Left lobe of liver (tissue), 2 donors: ENCODE data around the gene ATF7IP. TPM values are rescaled to one million over a fixed set of nuclear protein-coding genes. Genes with fewer than 3 reads are reported as not detected.

Source experiments
- ATAC-seq: fragments of 200-7000 bp; cut with Tn5 transposase; one replicate; pipeline ENCODE4 v1.9.1; 2020; ENCODE audit warnings: mild to moderate bottlenecking, moderate library complexity
- DNase-seq: peaks from one replicate; pipeline ENCODE4 v3.0.0-alpha.2; 2020; ENCODE audit warnings: low spot score
- total RNA-seq: library from RNA; stranded (reverse); gene quantifications from one replicate; pipeline ENCODE4 v1.2.1, GENCODE V29; 2021
- donor health status: DM: no; HTN: no; CAD: no; lungs with moderate emphysema.
- donor health status: DM: no; HTN: yes; CAD: no.

The ATF7IP gene
- total RNA-seq, 1 donor from 2014 or later, result 38.8 TPM

- no peak for DNase-seq
- ATAC-seq, result no peak
Measured at GRCh38 chr12:14479004-14479403, 113.5 kb downstream of the ATF7IP start.

DNA sequence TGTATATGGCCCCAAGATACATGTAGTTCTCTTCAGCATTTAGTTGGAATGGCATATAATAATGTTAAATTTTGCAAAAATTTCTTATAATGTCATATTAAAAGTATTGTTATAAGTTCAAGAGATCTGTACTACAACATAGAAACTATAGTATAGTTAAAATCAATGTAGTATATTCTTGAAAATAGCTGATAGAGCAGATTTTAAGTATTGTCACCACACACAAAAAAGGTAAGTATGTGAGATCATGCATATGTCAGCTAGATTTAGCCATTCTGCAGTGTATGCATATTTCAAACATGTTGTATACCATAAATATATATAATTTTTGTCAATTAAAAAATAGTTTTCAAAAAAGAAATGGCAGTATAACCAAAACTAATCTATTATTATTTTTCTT, 115.7 kb downstream of the ATF7IP start:
- DNase-seq (no peak), ATAC-seq (no peak)

GRCh38 chr12:14482361-14482760, 116.9 kb downstream of the ATF7IP start:
- no peak for DNase-seq
- ATAC-seq, result no peak

- no peak for DNase-seq
- no peak for ATAC-seq
Measured at GRCh38 chr12:14482886-14483285, 117.4 kb downstream of the ATF7IP start.

DNA sequence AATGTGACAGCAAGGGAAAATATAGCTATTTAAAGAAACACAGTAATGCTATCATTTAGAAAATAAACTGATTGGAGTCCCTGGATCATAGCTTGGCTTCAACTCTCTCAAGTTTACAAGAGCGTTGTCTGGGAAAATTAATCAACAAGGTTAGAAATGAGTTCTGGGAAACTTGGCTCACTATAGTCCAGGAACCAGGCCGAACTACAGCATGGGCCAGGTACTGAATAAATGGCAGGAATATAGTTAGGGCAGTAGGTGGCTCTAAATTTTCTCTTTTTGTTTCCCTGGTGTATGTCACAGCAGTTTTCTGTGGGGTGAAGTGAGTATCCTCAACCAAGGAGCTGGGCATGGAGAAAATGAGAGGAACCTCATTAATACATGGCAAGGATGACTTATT, 129.8 kb downstream of the ATF7IP start:
- no peak for DNase-seq
- ATAC-seq, result no peak

GRCh38 chr12:14505626-14506596, 140.4 kb downstream of the ATF7IP start:
- DNase-seq (no peak), ATAC-seq (no peak)

DNA sequence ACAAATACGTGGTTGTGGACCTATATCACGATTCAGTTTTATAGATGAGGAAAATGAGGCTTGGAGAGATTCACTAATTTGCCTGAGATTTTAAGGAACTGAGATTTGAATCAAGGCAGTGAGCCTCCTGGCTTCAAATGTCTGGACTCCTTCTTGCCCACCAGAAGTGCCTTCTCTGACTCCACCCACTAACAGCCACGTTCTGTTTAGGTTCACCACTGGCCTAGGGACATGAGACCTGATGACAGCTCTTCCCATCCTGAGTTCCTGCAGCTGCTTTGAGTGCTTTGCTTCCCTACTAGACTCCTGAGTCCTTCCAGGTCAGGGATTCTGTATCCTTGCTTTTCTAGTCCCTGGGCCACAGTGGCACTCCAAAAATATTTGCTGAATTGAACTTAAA, 145.1 kb downstream of the ATF7IP start:
- no peak for ATAC-seq
- DNase-seq, result no peak

DNA sequence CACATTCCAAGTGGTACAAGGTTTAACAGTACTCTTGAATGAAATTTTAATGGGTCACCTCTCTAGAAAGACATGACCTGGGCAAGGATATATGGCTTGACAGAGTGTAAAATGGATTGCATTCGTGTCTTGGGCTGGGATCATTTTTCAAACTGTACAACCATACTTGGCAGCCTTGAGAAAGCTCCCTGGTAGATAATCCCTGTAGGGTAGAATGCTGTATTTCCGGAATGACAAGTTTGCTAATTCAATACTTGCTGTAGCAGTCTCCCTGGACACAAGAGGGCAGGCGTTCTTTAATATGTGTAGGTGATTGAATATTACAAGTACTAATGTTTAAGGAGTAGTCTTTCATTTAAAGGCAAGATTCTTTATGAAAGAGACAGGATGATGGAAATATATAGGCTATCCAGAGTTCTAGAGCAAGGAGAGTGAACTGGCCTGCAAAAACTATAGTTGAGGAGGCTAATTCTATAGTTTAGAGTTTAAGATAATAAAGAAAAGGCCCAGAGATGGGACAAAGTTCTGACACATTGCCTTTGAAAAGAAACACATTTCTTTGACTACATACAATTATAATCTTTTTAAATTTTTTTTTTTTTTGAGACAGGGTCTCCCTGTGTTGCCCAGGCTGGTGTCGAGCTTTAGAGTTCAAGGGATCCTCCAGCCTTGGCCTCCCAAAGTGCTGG, 148.8 kb downstream of the ATF7IP start:
- no peak for DNase-seq
- peak; percentile 94 for ATAC-seq

DNA sequence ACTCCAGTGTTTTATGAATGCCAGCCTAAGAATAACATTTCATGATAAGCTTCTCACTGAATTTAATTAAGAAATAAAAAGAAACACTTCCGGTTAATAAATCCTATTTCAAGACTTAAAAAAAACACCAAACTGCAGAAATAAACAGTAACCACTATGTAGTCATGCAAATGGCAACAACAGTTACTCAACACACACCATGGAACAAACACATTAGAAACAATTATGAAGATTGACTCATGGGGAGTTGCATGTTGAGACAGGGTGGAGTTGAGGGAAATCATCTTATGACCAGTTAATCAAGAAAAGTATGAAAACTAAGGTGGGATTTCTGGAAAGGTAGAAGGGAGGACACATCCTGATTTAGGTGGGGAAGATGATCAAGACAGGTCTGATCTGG, 149.5 kb downstream of the ATF7IP start:
- DNase-seq, result no peak
- no peak for ATAC-seq

DNA sequence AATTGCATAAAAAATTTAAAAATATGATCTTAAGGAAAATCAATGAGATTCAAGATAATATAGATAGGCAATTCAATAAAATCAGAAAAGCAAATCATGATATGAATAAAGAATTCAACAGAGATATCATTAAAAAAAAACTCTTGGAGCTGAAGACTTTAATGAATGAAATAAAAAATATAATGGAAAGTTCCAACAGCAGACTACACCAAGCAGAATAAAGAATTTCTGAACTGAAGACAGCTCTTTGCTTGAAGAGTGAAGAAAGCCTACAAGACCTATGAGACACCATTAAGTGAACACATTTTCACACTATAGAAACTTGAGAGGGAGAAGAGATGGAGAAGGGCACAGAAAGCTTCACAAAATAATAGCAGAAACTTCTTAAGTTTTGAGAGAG, 156.3 kb downstream of the ATF7IP start:
- ATAC-seq, result no peak
- DNase-seq, result no peak

GRCh38 chr12:14525964-14526363, 160.5 kb downstream of the ATF7IP start:
- DNase-seq (no peak), ATAC-seq (no peak)

DNA sequence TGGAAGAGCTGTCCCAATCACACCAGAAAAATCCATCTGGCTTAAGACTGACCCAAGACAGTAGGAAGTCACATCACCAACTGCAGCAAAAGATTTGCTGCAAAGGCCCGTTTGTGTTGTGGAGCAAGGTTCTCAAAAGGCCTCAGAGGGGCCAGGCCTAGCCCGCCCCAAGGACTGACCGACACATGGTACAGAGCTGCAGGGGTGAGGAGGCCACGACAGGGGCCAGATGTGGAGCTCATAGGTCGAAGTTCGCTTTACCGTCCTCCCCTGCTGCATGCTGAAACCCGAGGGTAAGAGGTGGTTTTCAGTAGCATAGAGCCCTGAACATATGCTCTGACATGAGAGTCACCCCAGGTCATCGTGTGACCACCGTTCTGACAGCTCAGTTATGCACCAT, 166.7 kb downstream of the ATF7IP start:
- no peak for ATAC-seq

GRCh38 chr12:14537088-14537487, 171.6 kb downstream of the ATF7IP start:
- ATAC-seq (no peak), DNase-seq (no peak)

More for the DNA sequence above, 166.7 kb downstream of the ATF7IP start:
- DNase-seq, result no peak

GRCh38 chr12:14540801-14541462, 175.4 kb downstream of the ATF7IP start:
- DNase-seq (no peak), ATAC-seq (no peak)

- DNase-seq (no peak), ATAC-seq (no peak)
Measured at GRCh38 chr12:14545144-14546124, 180.0 kb downstream of the ATF7IP start.

- DNase-seq (no peak), ATAC-seq (no peak)
Measured at GRCh38 chr12:14547571-14547970, 182.1 kb downstream of the ATF7IP start.

DNA sequence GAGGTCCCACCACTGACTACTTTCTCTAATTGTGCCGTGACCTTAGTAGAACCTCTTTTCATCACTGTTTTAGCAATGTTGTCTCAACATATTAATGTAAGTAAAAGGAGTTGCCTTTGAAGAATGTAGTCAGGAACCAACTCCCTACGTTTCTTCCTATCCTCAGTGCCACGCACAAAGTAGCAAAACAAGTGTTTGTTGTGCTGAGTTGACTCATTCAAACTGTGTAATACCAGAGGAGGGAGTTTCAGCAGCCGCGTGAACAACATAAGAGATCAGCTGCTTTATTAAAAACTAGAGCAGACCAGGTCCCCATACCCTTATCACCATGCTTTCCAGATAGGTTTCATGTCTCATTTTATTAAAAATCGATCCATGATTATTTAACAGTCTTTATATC, 183.1 kb downstream of the ATF7IP start:
- no peak for ATAC-seq

More for the DNA sequence above, 183.1 kb downstream of the ATF7IP start:
- DNase-seq, result no peak
